MM.1S (cell line): ENCODE data around the gene PVR.

Source experiments
- CTCF ChIP-seq: fragments of 300-600 bp; sonication (generic); IDR thresholded peaks from 2 replicates; pipeline ENCODE4 v1.5.1; 2016; ENCODE audit warnings: antibody characterized with exemption, low read length, mixed read lengths
- EZH2phosphoT487 ChIP-seq: fragments of 300-600 bp; sonication (generic); IDR thresholded peaks from 2 replicates; pipeline ENCODE4 v1.6.1; 2018; ENCODE audit warnings: antibody characterized with exemption, low read length

DNA sequence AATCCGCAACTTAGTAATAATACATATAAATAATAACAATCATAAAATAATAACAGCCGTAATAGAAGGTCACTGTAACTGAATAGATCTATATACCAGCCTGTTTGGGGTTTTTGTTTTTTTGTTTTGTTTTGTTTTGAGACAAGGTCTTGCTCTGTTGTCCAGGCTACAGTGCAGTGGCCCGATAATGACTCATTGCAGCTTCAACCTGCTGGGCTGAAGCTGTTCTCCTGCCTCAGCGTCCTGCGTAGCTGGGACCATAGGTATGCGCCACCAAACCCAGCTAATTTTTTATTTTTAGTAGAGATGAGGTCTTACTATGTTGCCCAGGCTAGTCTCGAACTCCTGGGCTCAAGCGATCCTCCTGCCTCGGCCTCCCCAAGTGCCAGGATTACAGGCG lies 29.4 kb upstream of the PVR start:
- no peak for TF ChIP-seq CTCF
- TF ChIP-seq EZH2phosphoT487: no peak
